Suprapubic skin (tissue), 4 donors: ENCODE measurements around the gene ROR2. TPM values are rescaled to one million over a fixed set of nuclear protein-coding genes. Genes with fewer than 3 reads are reported as not detected.

Source experiments
- DNase-seq, 2 donors: peaks; one replicate each; pipeline ENCODE4 v3.0.0-alpha.2; 2019; ENCODE audit warnings: low spot score in 2 of 2
- H3K27ac ChIP-seq: fragments of 200-600 bp; sonication (generic); one replicate; pipeline ENCODE4 v1.5.1; 2019
- H3K27me3 ChIP-seq: fragments of 200-600 bp; sonication (generic); one replicate; pipeline ENCODE4 v1.5.1; 2019
- H3K36me3 ChIP-seq: fragments of 200-600 bp; sonication (generic); one replicate; pipeline ENCODE4 v1.5.1; 2019
- H3K4me1 ChIP-seq: fragments of 200-600 bp; sonication (generic); one replicate; pipeline ENCODE4 v1.5.1; 2019
- H3K4me3 ChIP-seq: fragments of 200-600 bp; sonication (generic); one replicate; pipeline ENCODE4 v1.5.1; 2019; ENCODE audit warnings: mild to moderate bottlenecking
- H3K9me3 ChIP-seq: fragments of 200-600 bp; sonication (generic); one replicate; pipeline ENCODE4 v1.5.1; 2019
- CTCF ChIP-seq, 2 donors: fragments of 200-600 bp in 1 of 2; fragments of 450-650 bp in 1 of 2; sonication (generic) in 1 of 2; IDR thresholded peaks; one replicate each; pipeline ENCODE4 v1.5.1; 2016 to 2019; ENCODE audit warnings: antibody characterized with exemption in 2 of 2, mild to moderate bottlenecking in 1 of 2, moderate library complexity in 1 of 2
- EP300 ChIP-seq: sonication (generic); formaldehyde crosslinking; IDR thresholded peaks from one replicate; pipeline ENCODE4 v1.6.1; 2017; ENCODE audit warnings: antibody characterized with exemption
- POLR2A ChIP-seq, 2 donors: fragments of 450-650 bp; IDR thresholded peaks; one replicate each; pipeline ENCODE4 v1.6.1; 2017; ENCODE audit warnings: antibody characterized with exemption in 2 of 2, mild to moderate bottlenecking in 2 of 2, moderate library complexity in 2 of 2
- POLR2AphosphoS5 ChIP-seq, 3 donors: sonication (generic); formaldehyde crosslinking; IDR thresholded peaks; one replicate each; pipeline ENCODE4 v1.6.1; 2017; ENCODE audit warnings: antibody characterized with exemption in 3 of 3
- WGBS: methylation state at CpG from one replicate; pipeline ENCODE4 v1.1.5; 2018; 5-methylcytosine and 5-hydroxymethylcytosine counted together
- total RNA-seq, 4 donors: library from RNA; depleted of rRNA; stranded (reverse); fragments of >200 nt; gene quantifications; one replicate each; pipeline ENCODE4 v1.1.0, GENCODE V29; 2016

Gene ROR2
- total RNA-seq, 4 donors from 2014 or later: 3.3 to 7.3 (median 5.0) TPM

- TF ChIP-seq POLR2A (IDR thresholded peaks at IDR 0.05) (no peak), CTCF (IDR thresholded peaks at IDR 0.05) (no peak), POLR2AphosphoS5 (IDR thresholded peaks at IDR 0.05) (no peak), EP300 (no peak)
- H3K36me3 ChIP-seq: no peaks in the 10 kb centered on the region
- H3K4me1 ChIP-seq: peaks cover 6% of the 10 kb centered on the region
- no peak overlapping the region for H3K4me3 ChIP-seq
- no peak overlapping the region for H3K27ac ChIP-seq
- WGBS: 63% methylated on average over 6 of the region's 6 CpGs
- DNase-seq: no peak
- no peaks in the 10 kb centered on the region for H3K27me3 ChIP-seq
- no peaks in the 10 kb centered on the region for H3K9me3 ChIP-seq
These were observed 173.4 kb downstream of the ROR2 start for GRCh38 chr9:91776409-91777291.

DNA sequence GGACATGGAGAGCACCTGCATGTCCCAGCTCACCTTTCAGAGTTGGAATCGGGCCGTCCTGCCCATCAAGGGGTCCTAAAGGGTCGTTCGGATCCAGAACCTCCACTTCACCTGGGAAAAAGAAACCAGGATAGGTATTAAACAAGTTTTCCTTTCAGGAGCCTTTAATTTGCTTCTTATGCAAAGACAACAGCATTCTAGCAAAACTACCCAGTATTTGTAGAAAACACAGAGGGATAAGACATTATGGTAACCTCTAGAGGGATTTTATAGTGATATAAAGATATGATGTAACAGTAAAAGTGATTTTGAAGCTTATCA is 174.4 kb downstream of the ROR2 start:
- Histone ChIP-seq H3K9me3 (no peaks in the 10 kb centered on the region), H3K36me3 (no peaks in the 10 kb centered on the region), H3K4me1 (peaks cover 16% of the 10 kb centered on the region), H3K27ac (no peak overlapping the region), H3K27me3 (no peaks in the 10 kb centered on the region), H3K4me3 (no peak overlapping the region)
- WGBS: 39% methylated on average over 4 of the region's 4 CpGs
- TF ChIP-seq POLR2A (IDR thresholded peaks at IDR 0.05) (no peak), CTCF (IDR thresholded peaks at IDR 0.05) (no peak), EP300 (no peak), POLR2AphosphoS5 (IDR thresholded peaks at IDR 0.05) (no peak)
- no peak for DNase-seq

GRCh38 chr9:91775011-91775707 is 174.9 kb downstream of the ROR2 start:
- peak in 1 of 2 donors; percentile 67 for TF ChIP-seq CTCF (IDR thresholded peaks at IDR 0.05)
- no peak for TF ChIP-seq EP300
- WGBS: 76% methylated on average over 8 of the region's 9 CpGs
- H3K4me3 ChIP-seq: no peak overlapping the region
- DNase-seq: no peak
- H3K9me3 ChIP-seq: no peaks in the 10 kb centered on the region
- H3K4me1 ChIP-seq: peaks cover 20% of the 10 kb centered on the region
- H3K36me3 ChIP-seq: no peaks in the 10 kb centered on the region
- no peak overlapping the region for H3K27ac ChIP-seq
- no peaks in the 10 kb centered on the region for H3K27me3 ChIP-seq

- Histone ChIP-seq H3K9me3 (no peaks in the 10 kb centered on the region), H3K36me3 (no peaks in the 10 kb centered on the region), H3K27me3 (peaks cover 4% of the 10 kb centered on the region), H3K4me1 (peaks cover 25% of the 10 kb centered on the region), H3K27ac (no peak overlapping the region), H3K4me3 (no peak overlapping the region)
- DNase-seq: no peak
- no peak for TF ChIP-seq POLR2AphosphoS5 (IDR thresholded peaks at IDR 0.05)
- no peak for TF ChIP-seq POLR2A (IDR thresholded peaks at IDR 0.05)
- no peak for TF ChIP-seq CTCF (IDR thresholded peaks at IDR 0.05)
- no peak for TF ChIP-seq EP300
- 71% methylated on average over 14 of the region's 14 CpGs for WGBS
These were observed 176.9 kb downstream of the ROR2 start for GRCh38 chr9:91773156-91773555.

DNA sequence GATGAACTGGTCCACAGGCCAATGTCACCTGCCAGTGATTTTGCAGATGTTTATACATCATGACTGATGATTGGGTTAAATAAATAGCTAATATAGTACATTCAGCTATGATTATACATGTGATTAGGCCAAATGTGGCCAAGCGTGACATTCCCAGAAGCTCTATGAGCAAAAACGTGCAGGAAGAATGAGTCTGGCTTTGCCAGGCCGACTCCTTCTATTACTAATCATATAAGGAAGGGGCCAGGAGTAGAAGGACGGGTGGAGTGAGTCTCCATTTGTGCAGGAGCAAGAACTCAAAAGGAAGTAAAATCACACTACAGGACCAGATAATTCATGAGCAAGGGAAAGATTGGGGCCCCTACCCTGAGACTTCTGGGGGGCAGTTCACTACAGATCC is 178.2 kb downstream of the ROR2 start:
- TF ChIP-seq POLR2AphosphoS5 (IDR thresholded peaks at IDR 0.05) (no peak), CTCF (IDR thresholded peaks at IDR 0.05) (no peak), POLR2A (IDR thresholded peaks at IDR 0.05) (no peak), EP300 (no peak)
- Histone ChIP-seq H3K27ac (peak overlapping the region; percentile 51), H3K4me1 (peaks cover 25% of the 10 kb centered on the region), H3K27me3 (peaks cover 4% of the 10 kb centered on the region), H3K9me3 (no peaks in the 10 kb centered on the region), H3K36me3 (no peaks in the 10 kb centered on the region), H3K4me3 (no peak overlapping the region)
- WGBS: 64% methylated on average over 4 of the region's 4 CpGs
- no peak for DNase-seq
